Fibroblast of pulmonary artery (primary cell): ENCODE results near the gene OOSP3.

Source experiments
- DNase-seq: peaks from one replicate; pipeline ENCODE4 v3.0.0-alpha.2; 2010; ENCODE audit warnings: low read depth
- H3K4me3 ChIP-seq: replicated peaks from 2 replicates; pipeline ENCODE4 v1.5.1; 2011; ENCODE audit warnings: low read depth, mild to moderate bottlenecking, control low read depth, low read length, moderate library complexity
- CTCF ChIP-seq: IDR thresholded peaks from 2 replicates; pipeline ENCODE4 v1.5.1; 2011; ENCODE audit warnings: mild to moderate bottlenecking, control low read depth, low read length, inconsistent platforms; ENCODE audit errors: missing control alignments

The OOSP3 gene

GRCh38 chr11:59943997-59944714, 65.6 kb downstream of the OOSP3 start:
- TF ChIP-seq CTCF, result no peak
- no peak for DNase-seq
- no peak overlapping the region for H3K4me3 ChIP-seq

GRCh38 chr11:59944720-59945119, 66.1 kb downstream of the OOSP3 start:
- no peak overlapping the region for H3K4me3 ChIP-seq
- no peak for TF ChIP-seq CTCF
- no peak for DNase-seq
